AG04450 (cell line): ENCODE data around the gene SLC35G6. TPM values are rescaled to one million over a fixed set of nuclear protein-coding genes. Genes with fewer than 3 reads are reported as not detected.
"Not testable (repeated sequence)": the region's sequence is repeated elsewhere in the genome, so short reads cannot be mapped to it uniquely, and the experiment has no call there.

ENCODE experiments used
- CTCF ChIA-PET: fragments of 300-600, 350-600 bp; formaldehyde crosslinking; extraction: SDS; loops from one replicate; lab custom pipeline; 2022; ENCODE audit warnings: antibody characterized with exemption, inconsistent platforms; lab: Charles Lee
- POLR2A ChIA-PET: fragments of 350-600 bp; formaldehyde crosslinking; extraction: SDS; loops from one replicate; lab custom pipeline; 2021; ENCODE audit warnings: antibody characterized with exemption, inconsistent platforms; lab: Yijun Ruan, JAX
- DNase-seq: peaks from one replicate; pipeline ENCODE4 v3.0.0-alpha.2; 2011; ENCODE audit warnings: low read depth, low spot score
- H3K27ac ChIP-seq: one replicate; pipeline ENCODE4 v1.5.1; 2012; ENCODE audit warnings: low read depth, low read length, control low read depth
- H3K27me3 ChIP-seq: one replicate; pipeline ENCODE4 v1.6.0; 2012; ENCODE audit warnings: low read length; ENCODE audit not compliant: control insufficient read depth, insufficient read depth
- H3K4me3 ChIP-seq: 2 replicates; pipeline ENCODE4 v1.5.1; 2011; ENCODE audit warnings: mild to moderate bottlenecking, low read depth, low read length, control low read depth
- H3K9me3 ChIP-seq: 2 replicates; pipeline ENCODE4 v1.5.1; 2012; ENCODE audit warnings: low read length; ENCODE audit not compliant: control insufficient read depth, insufficient read depth
- CTCF ChIP-seq: IDR thresholded peaks from 2 replicates; pipeline ENCODE4 v1.5.1; 2011; ENCODE audit warnings: low read depth, low read length, control low read depth, inconsistent platforms
- polyA plus RNA-seq: library from polyadenylated mRNA; depleted of rRNA; stranded (reverse); fragments of >200 nt; gene quantifications from 2 replicates; pipeline ENCODE4 v1.2.3, GENCODE V29; 2011

The SLC35G6 gene
- polyA plus RNA-seq, 1 experiment: not detected

DNA sequence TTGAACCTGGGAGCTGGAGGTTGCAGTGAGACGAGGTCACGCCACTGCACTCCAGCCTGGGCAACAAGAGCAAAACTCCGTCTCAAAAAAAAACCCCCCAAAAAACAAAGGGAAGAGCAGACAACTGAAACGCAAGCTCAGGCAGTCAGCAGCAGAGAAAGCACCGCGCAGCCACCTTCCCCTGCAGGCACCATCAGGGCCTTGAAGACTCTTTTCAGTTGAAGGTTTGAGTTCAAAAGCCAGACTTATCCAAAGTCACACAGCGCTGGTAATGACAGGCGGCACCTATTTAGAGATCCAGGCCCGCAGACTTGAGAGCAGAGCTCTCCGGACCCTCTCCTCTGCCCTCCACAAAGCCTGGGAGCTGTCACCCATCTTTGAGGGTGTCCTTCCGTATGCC is 13.0 kb upstream of the SLC35G6 start:
- TF ChIP-seq CTCF: no peak
- Histone ChIP-seq H3K4me3 (no peak overlapping the region), H3K9me3 (no peaks in the 10 kb centered on the region), H3K27me3 (no peaks in the 10 kb centered on the region), H3K27ac (no peak overlapping the region)
- DNase-seq: no peak
- ChIA-PET POLR2A (interaction anchor here (1.9 kb wide), 1 partner anchor 10 kb away, joined by 6 read pairs; the partner anchor contains the start of gene ZBTB4), CTCF (interaction anchor here (0.8 kb wide), 1 partner anchor 92 kb away, joined by 3 read pairs; no protein-coding TSS in a partner anchor)

GRCh38 chr17:7468804-7469389 is 12.3 kb upstream of the SLC35G6 start:
- ChIA-PET CTCF (interaction anchor here (0.8 kb wide), 1 partner anchor 92 kb away, joined by 3 read pairs; no protein-coding TSS in a partner anchor), POLR2A (interaction anchor here (1.9 kb wide), 1 partner anchor 10 kb away, joined by 6 read pairs; the partner anchor contains the start of gene ZBTB4)
- TF ChIP-seq CTCF: no peak
- Histone ChIP-seq H3K27me3 (no peaks in the 10 kb centered on the region), H3K27ac (no peak overlapping the region), H3K4me3 (no peak overlapping the region), H3K9me3 (no peaks in the 10 kb centered on the region)
- no peak for DNase-seq

GRCh38 chr17:7469843-7470242 is 11.4 kb upstream of the SLC35G6 start:
- POLR2A ChIA-PET, CTCF ChIA-PET: not testable (repeated sequence)

DNA sequence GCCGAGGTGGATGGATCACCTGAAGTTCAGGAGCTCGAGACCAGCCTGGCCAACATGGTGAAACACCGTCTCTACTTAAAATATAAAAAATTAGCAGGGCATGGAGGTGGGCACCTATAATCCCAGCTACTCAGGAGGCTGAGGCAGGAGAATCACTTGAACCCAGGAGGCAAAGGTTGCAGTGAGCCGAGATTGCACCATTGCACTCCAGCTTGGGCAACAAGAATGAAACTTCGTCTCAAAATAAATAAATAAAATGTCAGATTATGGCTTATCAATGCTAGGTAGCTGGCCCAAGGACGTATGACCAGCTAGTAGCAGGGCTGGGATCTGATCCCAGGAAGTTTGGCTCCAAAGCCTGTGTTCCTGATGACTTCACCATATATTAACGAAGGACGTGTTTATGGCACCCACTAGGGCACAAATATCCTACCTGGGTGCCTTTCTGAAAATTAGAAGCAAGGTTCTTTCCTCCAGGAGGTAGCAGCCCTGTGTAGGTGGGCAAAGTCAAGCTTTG is 10.7 kb upstream of the SLC35G6 start:
- H3K4me3 ChIP-seq, H3K27ac ChIP-seq, H3K9me3 ChIP-seq, CTCF ChIA-PET, DNase-seq, H3K27me3 ChIP-seq: not testable (repeated sequence)
- POLR2A ChIA-PET: interaction anchor here (0.7 kb wide), 1 partner anchor 67 kb away, joined by 3 read pairs; the partner anchor contains the start of gene TMEM256

More at GRCh38 chr17:7469843-7470242, 11.4 kb upstream of the SLC35G6 start:
- H3K27ac ChIP-seq, DNase-seq, H3K4me3 ChIP-seq, H3K9me3 ChIP-seq, H3K27me3 ChIP-seq: not testable (repeated sequence)

GRCh38 chr17:7471729-7472128 is 9.5 kb upstream of the SLC35G6 start:
- Histone ChIP-seq H3K27me3 (no peaks in the 10 kb centered on the region), H3K4me3 (no peak overlapping the region), H3K9me3 (no peaks in the 10 kb centered on the region), H3K27ac (no peak overlapping the region)
- no peak for DNase-seq
- ChIA-PET POLR2A (no interaction called here), CTCF (no interaction called here)
- no peak for TF ChIP-seq CTCF

DNA sequence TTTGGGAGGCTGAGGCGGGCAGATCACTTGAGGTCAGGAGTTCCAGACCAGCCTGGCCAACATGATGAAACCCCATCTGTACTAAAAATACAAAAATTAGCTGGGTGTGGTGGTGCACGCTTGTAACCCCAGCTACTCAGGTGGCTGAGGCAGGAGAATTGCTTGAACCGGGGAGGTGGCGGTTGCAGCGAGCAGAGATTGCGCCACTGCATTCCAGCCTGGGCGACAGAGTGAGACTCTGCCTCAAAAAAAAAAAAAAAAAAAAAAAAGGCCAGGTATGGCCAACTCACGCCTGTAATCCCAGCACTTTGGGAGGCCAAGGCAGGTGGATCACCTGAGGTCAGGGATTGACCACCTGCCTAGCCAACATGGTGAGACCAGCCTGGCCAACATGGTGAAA is 6.5 kb upstream of the SLC35G6 start:
- POLR2A ChIA-PET: interaction anchor here (0.6 kb wide), 1 partner anchor 213 kb away, joined by 8 read pairs; no protein-coding TSS in a partner anchor
- H3K27ac ChIP-seq, DNase-seq, H3K27me3 ChIP-seq, H3K9me3 ChIP-seq, CTCF ChIA-PET, H3K4me3 ChIP-seq: not testable (repeated sequence)
